PC-3 (cell line): ENCODE results near the gene SH3TC1. TPM values are rescaled to one million over a fixed set of nuclear protein-coding genes. Genes with fewer than 3 reads are reported as not detected.

Experiments used
- ATAC-seq: fragments of 200-7000 bp; cut with Tn5 transposase; 2 replicates; pipeline ENCODE4 v1.9.1; 2020; ENCODE audit warnings: mild to moderate bottlenecking, moderate library complexity
- BruUV-seq: library from RNA; stranded (reverse); fragments of 400-500 nt; replicated peaks from 2 replicates; lab custom pipeline; 2021; lab: Mats Ljungman, UMichigan
- CTCF ChIA-PET: fragments of 300-600 bp; sonication (Branson Sonifier 250); formaldehyde crosslinking; loops from one replicate; lab custom pipeline; 2022; ENCODE audit warnings: antibody characterized with exemption; lab: Charles Lee
- POLR2A ChIA-PET: fragments of 300-600 bp; sonication (Branson Sonifier 250); formaldehyde crosslinking; loops from one replicate; lab custom pipeline; 2022; ENCODE audit warnings: antibody characterized with exemption; ENCODE audit not compliant: unreplicated experiment; lab: Charles Lee
- DNase-seq: peaks from one replicate; pipeline ENCODE4 v3.0.0-alpha.2; 2015
- H2AFZ ChIP-seq: fragments of 300-600 bp; sonication (generic); 2 replicates; pipeline ENCODE4 v1.6.0; 2016; ENCODE audit warnings: antibody characterized with exemption, low read length
- H3F3A ChIP-seq: fragments of 300-600 bp; sonication (generic); one replicate; pipeline ENCODE4 v1.6.0; 2017; ENCODE audit warnings: antibody characterized with exemption, low read length, control low read depth, mild to moderate bottlenecking; ENCODE audit not compliant: unreplicated experiment
- H3K27ac ChIP-seq: fragments of 300-600 bp; sonication (generic); 2 replicates; pipeline ENCODE4 v1.5.1; 2016; ENCODE audit warnings: mild to moderate bottlenecking, low read length
- H3K27me3 ChIP-seq: fragments of 300-600 bp; sonication (generic); 2 replicates; pipeline ENCODE4 v1.6.1; 2016; ENCODE audit warnings: low read length, mixed read lengths
- H3K36me3 ChIP-seq: fragments of 300-600 bp; sonication (generic); 2 replicates; pipeline ENCODE4 v1.6.1; 2016; ENCODE audit warnings: low read depth, mixed run types, low read length, mixed read lengths
- H3K4me1 ChIP-seq: fragments of 300-600 bp; sonication (generic); 2 replicates; pipeline ENCODE4 v1.5.1; 2016; ENCODE audit warnings: low read length; ENCODE audit not compliant: insufficient read depth
- H3K4me2 ChIP-seq: fragments of 300-600 bp; sonication (generic); 2 replicates; pipeline ENCODE4 v1.6.0; 2016; ENCODE audit warnings: low read length
- H3K4me3 ChIP-seq: fragments of 300-600 bp; sonication (generic); 2 replicates; pipeline ENCODE4 v1.5.1; 2016; ENCODE audit warnings: mild to moderate bottlenecking, low read length, mixed read lengths
- H3K79me2 ChIP-seq: fragments of 300-600 bp; sonication (generic); 2 replicates; pipeline ENCODE4 v1.6.1; 2017; ENCODE audit warnings: low read length, mixed read lengths
- H3K9ac ChIP-seq: fragments of 300-600 bp; sonication (generic); 2 replicates; pipeline ENCODE4 v1.6.0; 2016; ENCODE audit warnings: mild to moderate bottlenecking, low read length
- H3K9me2 ChIP-seq: fragments of 300-600 bp; sonication (generic); replicated peaks from 2 replicates; pipeline ENCODE4 v1.6.1; 2016; ENCODE audit warnings: mixed run types, low read length, mixed read lengths
- H3K9me3 ChIP-seq: fragments of 300-600 bp; sonication (generic); 2 replicates; pipeline ENCODE4 v1.6.1; 2016; ENCODE audit warnings: low read length, mixed read lengths
- H4K20me1 ChIP-seq: fragments of 300-600 bp; sonication (generic); 2 replicates; pipeline ENCODE4 v1.6.1; 2016; ENCODE audit warnings: low read length, mixed read lengths
- EZH2 ChIP-seq: fragments of 300-600 bp; sonication (generic); IDR thresholded peaks from one replicate; pipeline ENCODE4 v1.6.1; 2017; ENCODE audit warnings: antibody characterized with exemption, mild to moderate bottlenecking, low read length; ENCODE audit not compliant: unreplicated experiment
- EZH2phosphoT487 ChIP-seq: fragments of 300-600 bp; sonication (generic); IDR thresholded peaks from 2 replicates; pipeline ENCODE4 v1.6.1; 2018; ENCODE audit warnings: mild to moderate bottlenecking, antibody characterized with exemption, low read length, borderline replicate concordance
- intact Hi-C: fragments of 100-400 bp; cut with micrococcal nuclease; formaldehyde crosslinking; loops from 2 replicates; pipeline ENCODE4 v1.9.0; 2023
- total RNA-seq: library from RNA; depleted of rRNA; stranded (reverse); fragments of >200 nt; gene quantifications from 2 replicates; pipeline ENCODE4 v1.2.3, GENCODE V29; 2014
- TF ChIP-seq, protein P1 (sequence below): fragments of 300-600 bp; sonication (generic); conservative IDR thresholded peaks from 2 replicates; pipeline ENCODE4 v1.5.1; 2017; ENCODE audit warnings: antibody characterized with exemption, low read depth, mild to moderate bottlenecking, low read length

The SH3TC1 gene
- total RNA-seq, 1 experiment from 2014 or later, result 23.1 TPM

DNA sequence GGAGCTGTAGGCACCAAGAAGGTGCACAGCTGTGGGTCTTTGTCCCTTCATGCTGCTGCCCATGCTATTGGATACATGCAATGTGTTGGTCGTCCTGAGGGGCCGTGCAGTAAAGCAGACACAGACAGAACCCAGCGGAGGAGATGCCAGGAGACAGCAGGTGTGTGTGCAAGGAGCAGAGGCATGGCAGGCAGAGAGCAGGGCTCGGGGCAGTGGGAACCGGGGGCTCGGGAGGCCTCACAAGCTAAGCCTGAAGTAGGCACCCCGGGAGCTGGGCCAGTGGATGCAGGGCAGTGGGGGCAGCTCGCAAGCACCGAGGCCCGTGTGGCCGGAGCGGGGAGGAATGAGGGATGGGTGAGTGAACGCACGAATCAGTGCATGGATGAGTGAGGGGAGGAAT, 83.7 kb downstream of the SH3TC1 start:
- TF ChIP-seq EZH2phosphoT487 (no peak), EZH2 (no peak)
- TF ChIP-seq, protein P1, sequence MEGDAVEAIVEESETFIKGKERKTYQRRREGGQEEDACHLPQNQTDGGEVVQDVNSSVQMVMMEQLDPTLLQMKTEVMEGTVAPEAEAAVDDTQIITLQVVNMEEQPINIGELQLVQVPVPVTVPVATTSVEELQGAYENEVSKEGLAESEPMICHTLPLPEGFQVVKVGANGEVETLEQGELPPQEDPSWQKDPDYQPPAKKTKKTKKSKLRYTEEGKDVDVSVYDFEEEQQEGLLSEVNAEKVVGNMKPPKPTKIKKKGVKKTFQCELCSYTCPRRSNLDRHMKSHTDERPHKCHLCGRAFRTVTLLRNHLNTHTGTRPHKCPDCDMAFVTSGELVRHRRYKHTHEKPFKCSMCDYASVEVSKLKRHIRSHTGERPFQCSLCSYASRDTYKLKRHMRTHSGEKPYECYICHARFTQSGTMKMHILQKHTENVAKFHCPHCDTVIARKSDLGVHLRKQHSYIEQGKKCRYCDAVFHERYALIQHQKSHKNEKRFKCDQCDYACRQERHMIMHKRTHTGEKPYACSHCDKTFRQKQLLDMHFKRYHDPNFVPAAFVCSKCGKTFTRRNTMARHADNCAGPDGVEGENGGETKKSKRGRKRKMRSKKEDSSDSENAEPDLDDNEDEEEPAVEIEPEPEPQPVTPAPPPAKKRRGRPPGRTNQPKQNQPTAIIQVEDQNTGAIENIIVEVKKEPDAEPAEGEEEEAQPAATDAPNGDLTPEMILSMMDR, result no peak
- H3K9me3 ChIP-seq, result no peaks in the 10 kb centered on the region
- POLR2A ChIA-PET, result no interaction called here
- peaks cover 15% of the 10 kb centered on the region for H3K4me1 ChIP-seq
- no peaks in the 10 kb centered on the region for H3F3A ChIP-seq
- BruUV-seq, result no TSS peak
- CTCF ChIA-PET, result no interaction called here
- no peaks in the 10 kb centered on the region for H3K79me2 ChIP-seq
- DNase-seq, result no peak
- no peak for ATAC-seq
- no peak overlapping the region for H3K27ac ChIP-seq
- intact Hi-C loops, result no loop called here
- no peaks in the 10 kb centered on the region for H3K9me2 ChIP-seq
- H3K27me3 ChIP-seq, result no peaks in the 10 kb centered on the region
- H3K4me3 ChIP-seq, result no peak overlapping the region
- H2AFZ ChIP-seq, result no peak overlapping the region
- H3K36me3 ChIP-seq, result no peaks in the 10 kb centered on the region
- no peak overlapping the region for H3K4me2 ChIP-seq
- H4K20me1 ChIP-seq, result no peaks in the 10 kb centered on the region
- no peak overlapping the region for H3K9ac ChIP-seq

DNA sequence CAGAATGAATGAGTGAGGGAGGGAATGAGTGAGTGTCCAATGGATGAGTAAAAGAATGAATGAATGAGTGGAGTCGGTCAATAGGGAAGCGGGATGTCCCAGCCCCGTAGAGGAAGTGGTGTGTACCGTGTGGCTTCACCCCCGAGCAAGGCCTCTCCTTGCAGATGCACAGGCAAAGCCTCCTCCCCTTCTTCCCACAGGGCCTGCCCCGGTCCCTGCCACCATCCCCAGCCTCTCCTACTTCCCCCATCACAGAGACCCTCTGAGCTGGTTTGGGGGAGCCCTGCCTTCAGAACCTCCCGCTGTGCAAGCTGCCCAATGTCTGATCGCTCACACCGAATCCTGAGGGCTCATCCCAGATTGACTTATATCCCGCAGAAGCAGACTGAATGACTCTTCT, 84.1 kb downstream of the SH3TC1 start:
- Histone ChIP-seq H3K9me2 (no peaks in the 10 kb centered on the region), H3K4me2 (no peak overlapping the region), H3K27me3 (no peaks in the 10 kb centered on the region), H3K79me2 (no peaks in the 10 kb centered on the region), H3K4me1 (peaks cover 11% of the 10 kb centered on the region), H3K9ac (no peak overlapping the region), H3K27ac (no peak overlapping the region), H3F3A (no peaks in the 10 kb centered on the region), H3K4me3 (no peak overlapping the region), H4K20me1 (no peaks in the 10 kb centered on the region), H3K9me3 (no peaks in the 10 kb centered on the region), H3K36me3 (no peaks in the 10 kb centered on the region), H2AFZ (no peak overlapping the region)
- no peak for ATAC-seq
- intact Hi-C loops, result no loop called here
- TF ChIP-seq, protein P1, result no peak
- TF ChIP-seq EZH2phosphoT487 (no peak), EZH2 (no peak)
- no peak for DNase-seq
- CTCF ChIA-PET, result no interaction called here
- BruUV-seq, result no TSS peak
- POLR2A ChIA-PET, result no interaction called here

DNA sequence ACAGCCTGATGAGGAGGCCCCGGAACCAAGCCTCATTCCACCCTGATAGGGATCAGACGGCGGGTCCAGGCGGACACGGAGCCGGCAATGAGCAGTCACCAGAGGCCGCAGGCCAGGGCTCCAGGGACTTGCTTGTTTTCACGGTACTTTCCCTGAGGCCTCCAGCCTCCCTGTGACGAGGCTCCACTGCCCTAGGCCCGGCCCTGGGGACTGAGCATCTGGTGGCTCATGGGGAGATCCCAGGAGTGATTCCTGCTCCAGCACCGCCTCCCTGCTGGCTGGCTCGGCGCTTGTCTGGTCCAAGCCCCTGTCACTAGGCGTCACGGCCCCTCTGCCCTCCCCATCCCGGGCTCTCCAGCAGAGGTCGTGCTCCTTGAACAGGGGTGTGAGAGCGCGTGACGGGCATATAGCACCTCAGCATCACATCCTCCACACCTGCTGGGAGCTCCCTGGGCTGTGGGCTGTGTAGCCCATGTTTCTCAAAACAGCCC, 84.6 kb downstream of the SH3TC1 start:
- H3K9me2 ChIP-seq, result no peaks in the 10 kb centered on the region
- H3K4me2 ChIP-seq, result no peak overlapping the region
- no peaks in the 10 kb centered on the region for H3K27me3 ChIP-seq
- ChIA-PET CTCF (no interaction called here), POLR2A (no interaction called here)
- intact Hi-C loops, result no loop called here
- H3K4me3 ChIP-seq, result no peak overlapping the region
- no peaks in the 10 kb centered on the region for H3K79me2 ChIP-seq
- no peaks in the 10 kb centered on the region for H3K9me3 ChIP-seq
- ATAC-seq (no peak), DNase-seq (no peak)
- H3F3A ChIP-seq, result no peaks in the 10 kb centered on the region
- no peak overlapping the region for H3K27ac ChIP-seq
- no peaks in the 10 kb centered on the region for H4K20me1 ChIP-seq
- H3K36me3 ChIP-seq, result no peaks in the 10 kb centered on the region
- H3K9ac ChIP-seq, result no peak overlapping the region
- peaks cover 6% of the 10 kb centered on the region for H3K4me1 ChIP-seq
- TF ChIP-seq, protein P1, result no peak
- TF ChIP-seq EZH2 (no peak), EZH2phosphoT487 (no peak)
- no TSS peak for BruUV-seq
- no peak overlapping the region for H2AFZ ChIP-seq
